SH-SY5Y (cell line): ENCODE results near the gene STAT3.

ENCODE experiments used
- GATA2 ChIP-seq: IDR thresholded peaks from 2 replicates; pipeline ENCODE4 v1.6.1; 2011; ENCODE audit warnings: mild to moderate bottlenecking, low read depth, low read length
- GATA3 ChIP-seq: IDR thresholded peaks from 2 replicates; pipeline ENCODE4 v1.6.1; 2011; ENCODE audit warnings: low read depth, mild to moderate bottlenecking, low read length, moderate library complexity

- TF ChIP-seq GATA2 (no peak), GATA3 (no peak)
These were observed 48.1 kb upstream of the STAT3 start for GRCh38 chr17:42436391-42436790.
